Prostate gland (tissue), 2 donors: Measurements from ENCODE around the gene INO80E.

Source experiments
- POLR2A ChIP-seq: fragments of 450-650 bp; IDR thresholded peaks from one replicate; pipeline ENCODE4 v1.6.1; 2016; ENCODE audit warnings: antibody characterized with exemption, mild to moderate bottlenecking
- POLR2AphosphoS5 ChIP-seq: sonication (generic); formaldehyde crosslinking; IDR thresholded peaks from one replicate; pipeline ENCODE4 v1.6.1; 2017; ENCODE audit warnings: antibody characterized with exemption
- TF ChIP-seq, protein P1 (sequence below), 4 experiments: fragments of 200-600 bp in 2 of 4; fragments of 450-650 bp in 2 of 4; sonication (generic) in 2 of 4; IDR thresholded peaks; 1 replicate in 3 of 4; 2 replicates in 1 of 4; pipeline ENCODE4 v1.5.1; 2016 to 2019; ENCODE audit warnings: antibody characterized with exemption in 4 of 4, mild to moderate bottlenecking in 2 of 4, moderate library complexity in 2 of 4

- TF ChIP-seq, protein P1, sequence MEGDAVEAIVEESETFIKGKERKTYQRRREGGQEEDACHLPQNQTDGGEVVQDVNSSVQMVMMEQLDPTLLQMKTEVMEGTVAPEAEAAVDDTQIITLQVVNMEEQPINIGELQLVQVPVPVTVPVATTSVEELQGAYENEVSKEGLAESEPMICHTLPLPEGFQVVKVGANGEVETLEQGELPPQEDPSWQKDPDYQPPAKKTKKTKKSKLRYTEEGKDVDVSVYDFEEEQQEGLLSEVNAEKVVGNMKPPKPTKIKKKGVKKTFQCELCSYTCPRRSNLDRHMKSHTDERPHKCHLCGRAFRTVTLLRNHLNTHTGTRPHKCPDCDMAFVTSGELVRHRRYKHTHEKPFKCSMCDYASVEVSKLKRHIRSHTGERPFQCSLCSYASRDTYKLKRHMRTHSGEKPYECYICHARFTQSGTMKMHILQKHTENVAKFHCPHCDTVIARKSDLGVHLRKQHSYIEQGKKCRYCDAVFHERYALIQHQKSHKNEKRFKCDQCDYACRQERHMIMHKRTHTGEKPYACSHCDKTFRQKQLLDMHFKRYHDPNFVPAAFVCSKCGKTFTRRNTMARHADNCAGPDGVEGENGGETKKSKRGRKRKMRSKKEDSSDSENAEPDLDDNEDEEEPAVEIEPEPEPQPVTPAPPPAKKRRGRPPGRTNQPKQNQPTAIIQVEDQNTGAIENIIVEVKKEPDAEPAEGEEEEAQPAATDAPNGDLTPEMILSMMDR (IDR thresholded peaks at IDR 0.05), result no peak
- TF ChIP-seq POLR2A (no peak), POLR2AphosphoS5 (no peak)
Measured at GRCh38 chr16:30009990-30010843, 14.2 kb downstream of the INO80E start.
